GM23338 (cell line): ENCODE results near the gene SBNO1. TPM values are rescaled to one million over a fixed set of nuclear protein-coding genes. Genes with fewer than 3 reads are reported as not detected.
"Not testable (repeated sequence)": the region's sequence is repeated elsewhere in the genome, so short reads cannot be mapped to it uniquely, and the experiment has no call there.

Experiments used
- ATAC-seq: fragments of 200-7000 bp; cut with Tn5 transposase; 3 replicates; pipeline ENCODE4 v1.9.1; 2020
- DNase-seq: peaks from one replicate; pipeline ENCODE4 v3.0.0-alpha.2; 2015; ENCODE audit warnings: low spot score
- H2AFZ ChIP-seq: fragments of 200-600 bp; sonication (generic); 2 replicates; pipeline ENCODE4 v1.8.0; 2016; ENCODE audit warnings: antibody characterized with exemption, mild to moderate bottlenecking, moderate library complexity
- H3F3A ChIP-seq: fragments of 200-600 bp; sonication (generic); replicated peaks from 2 replicates; pipeline ENCODE4 v1.8.0; 2017; ENCODE audit warnings: antibody characterized with exemption, mixed run types, low read depth
- H3K27ac ChIP-seq: fragments of 200-600 bp; sonication (generic); 2 replicates; pipeline ENCODE4 v1.6.1; 2016; ENCODE audit warnings: low read depth
- H3K27me3 ChIP-seq: fragments of 200-600 bp; sonication (generic); 2 replicates; pipeline ENCODE4 v1.8.0; 2016; ENCODE audit warnings: mild to moderate bottlenecking, mixed run types, moderate library complexity; ENCODE audit not compliant: insufficient read depth
- H3K36me3 ChIP-seq: fragments of 200-600 bp; sonication (generic); 2 replicates; pipeline ENCODE4 v1.8.0; 2016; ENCODE audit warnings: mild to moderate bottlenecking; ENCODE audit not compliant: insufficient read depth
- H3K4me1 ChIP-seq: fragments of 200-600 bp; sonication (generic); 2 replicates; pipeline ENCODE4 v1.8.0; 2016; ENCODE audit warnings: mild to moderate bottlenecking, moderate library complexity; ENCODE audit not compliant: insufficient read depth
- H3K4me2 ChIP-seq: fragments of 200-600 bp; sonication (generic); 2 replicates; pipeline ENCODE4 v1.7.1; 2017; ENCODE audit warnings: mixed run types
- H3K4me3 ChIP-seq: fragments of 200-600 bp; sonication (generic); 2 replicates; pipeline ENCODE4 v1.6.1; 2016; ENCODE audit warnings: mixed run types
- H3K79me2 ChIP-seq: fragments of 200-600 bp; sonication (generic); replicated peaks from 2 replicates; pipeline ENCODE4 v1.8.0; 2017; ENCODE audit warnings: mild to moderate bottlenecking; ENCODE audit not compliant: insufficient read depth
- H3K9me2 ChIP-seq: fragments of 200-600 bp; sonication (generic); 2 replicates; pipeline ENCODE4 v1.8.0; 2017; ENCODE audit not compliant: insufficient read depth
- H4K20me1 ChIP-seq: fragments of 200-600 bp; sonication (generic); replicated peaks from 2 replicates; pipeline ENCODE4 v1.8.0; 2017; ENCODE audit warnings: mild to moderate bottlenecking; ENCODE audit not compliant: insufficient read depth
- H3K27ac Mint-ChIP-seq: 2 replicates; pipeline ENCODE4 v1.8.0; 2020; ENCODE audit warnings: inconsistent platforms, mild to moderate bottlenecking, moderate library complexity, mixed read lengths
- H3K27me3 Mint-ChIP-seq: 3 replicates; pipeline ENCODE4 v1.8.0; 2022; ENCODE audit warnings: low read depth, mild to moderate bottlenecking, moderate library complexity, mixed read lengths, inconsistent platforms; ENCODE audit not compliant: insufficient read depth, poor library complexity
- H3K36me3 Mint-ChIP-seq: 3 replicates; pipeline ENCODE4 v1.8.0; 2021; ENCODE audit warnings: low read depth, mild to moderate bottlenecking, inconsistent platforms, moderate library complexity, mixed read lengths
- H3K4me1 Mint-ChIP-seq: 3 replicates; pipeline ENCODE4 v1.8.0; 2020; ENCODE audit warnings: mild to moderate bottlenecking, inconsistent platforms, mixed read lengths
- H3K4me3 Mint-ChIP-seq: 3 replicates; pipeline ENCODE4 v1.8.0; 2021; ENCODE audit warnings: moderate library complexity, mild to moderate bottlenecking, inconsistent platforms, mixed read lengths
- H3K9me3 Mint-ChIP-seq: 3 replicates; pipeline ENCODE4 v1.8.0; 2020; ENCODE audit warnings: moderate library complexity, mild to moderate bottlenecking, inconsistent platforms, mixed read lengths
- CREB1 ChIP-seq: fragments of 250-450 bp; sonication (Bioruptor Pico); IDR thresholded peaks from 2 replicates; pipeline ENCODE4 v1.5.0; 2020; ENCODE audit warnings: low read depth, mild to moderate bottlenecking, moderate library complexity
- CTCF ChIP-seq, 2 experiments: fragments of 200-600 bp in 1 of 2; sonication (generic) in 1 of 2; conservative IDR thresholded peaks; 2 replicates each; pipeline versions ENCODE4 v1.5.1 to v1.6.1; 2016 to 2017; ENCODE audit warnings: antibody characterized with exemption in 2 of 2, low read depth in 2 of 2, mild to moderate bottlenecking in 2 of 2, moderate library complexity in 1 of 2
- NANOG ChIP-seq: IDR thresholded peaks from 2 replicates; pipeline ENCODE4 v1.6.1; 2016; ENCODE audit warnings: antibody characterized with exemption, borderline replicate concordance
- POLR2AphosphoS5 ChIP-seq: IDR thresholded peaks from 2 replicates; pipeline ENCODE4 v1.6.1; 2016; ENCODE audit warnings: antibody characterized with exemption, low read depth
- ZNF114 ChIP-seq: fragments of 250-450 bp; sonication (Bioruptor Pico); IDR thresholded peaks from 2 replicates; pipeline ENCODE4 v1.5.0; 2020; ENCODE audit warnings: mild to moderate bottlenecking, moderate library complexity
- ZNF331 ChIP-seq: fragments of 250-450 bp; sonication (Bioruptor Pico); IDR thresholded peaks from 2 replicates; pipeline ENCODE4 v1.5.0; 2020; ENCODE audit warnings: low read depth, mild to moderate bottlenecking, moderate library complexity
- polyA plus RNA-seq: library from polyadenylated mRNA; unstranded; fragments of >200 nt; fragmentation: Nextera tagmentation; extraction: Ambion mirVana; gene quantifications from 2 replicates; pipeline ENCODE4 v1.2.1, GENCODE V29; 2016
- total RNA-seq: library from RNA; depleted of rRNA; stranded (reverse); fragments of >200 nt; shearing (Covaris generic); gene quantifications from 2 replicates; pipeline ENCODE4 v1.2.3, GENCODE V29; 2014
- TF ChIP-seq, protein P1 (sequence below): IDR thresholded peaks from 2 replicates; pipeline ENCODE4 v1.6.1; 2016; ENCODE audit warnings: antibody characterized with exemption

SBNO1 gene
- total and polyA plus RNA-seq, 2 experiments from 2014 or later, result 34.9 to 49.5 TPM

GRCh38 chr12:123410041-123410412 is 45.4 kb upstream of the SBNO1 start (continued):
- TF ChIP-seq CTCF (conservative IDR thresholded peaks at IDR 0.05; ENCODE audit: low read depth in 2 of 2), result no peak
- no peak for TF ChIP-seq ZNF331 (CRISPR knock-in tag)
- TF ChIP-seq NANOG, result no peak
- TF ChIP-seq ZNF114 (CRISPR knock-in tag), result no peak
- no peak for TF ChIP-seq CREB1 (CRISPR knock-in tag)
- TF ChIP-seq, protein P1, sequence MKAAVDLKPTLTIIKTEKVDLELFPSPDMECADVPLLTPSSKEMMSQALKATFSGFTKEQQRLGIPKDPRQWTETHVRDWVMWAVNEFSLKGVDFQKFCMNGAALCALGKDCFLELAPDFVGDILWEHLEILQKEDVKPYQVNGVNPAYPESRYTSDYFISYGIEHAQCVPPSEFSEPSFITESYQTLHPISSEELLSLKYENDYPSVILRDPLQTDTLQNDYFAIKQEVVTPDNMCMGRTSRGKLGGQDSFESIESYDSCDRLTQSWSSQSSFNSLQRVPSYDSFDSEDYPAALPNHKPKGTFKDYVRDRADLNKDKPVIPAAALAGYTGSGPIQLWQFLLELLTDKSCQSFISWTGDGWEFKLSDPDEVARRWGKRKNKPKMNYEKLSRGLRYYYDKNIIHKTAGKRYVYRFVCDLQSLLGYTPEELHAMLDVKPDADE, result no peak
- TF ChIP-seq POLR2AphosphoS5, result no peak

DNA sequence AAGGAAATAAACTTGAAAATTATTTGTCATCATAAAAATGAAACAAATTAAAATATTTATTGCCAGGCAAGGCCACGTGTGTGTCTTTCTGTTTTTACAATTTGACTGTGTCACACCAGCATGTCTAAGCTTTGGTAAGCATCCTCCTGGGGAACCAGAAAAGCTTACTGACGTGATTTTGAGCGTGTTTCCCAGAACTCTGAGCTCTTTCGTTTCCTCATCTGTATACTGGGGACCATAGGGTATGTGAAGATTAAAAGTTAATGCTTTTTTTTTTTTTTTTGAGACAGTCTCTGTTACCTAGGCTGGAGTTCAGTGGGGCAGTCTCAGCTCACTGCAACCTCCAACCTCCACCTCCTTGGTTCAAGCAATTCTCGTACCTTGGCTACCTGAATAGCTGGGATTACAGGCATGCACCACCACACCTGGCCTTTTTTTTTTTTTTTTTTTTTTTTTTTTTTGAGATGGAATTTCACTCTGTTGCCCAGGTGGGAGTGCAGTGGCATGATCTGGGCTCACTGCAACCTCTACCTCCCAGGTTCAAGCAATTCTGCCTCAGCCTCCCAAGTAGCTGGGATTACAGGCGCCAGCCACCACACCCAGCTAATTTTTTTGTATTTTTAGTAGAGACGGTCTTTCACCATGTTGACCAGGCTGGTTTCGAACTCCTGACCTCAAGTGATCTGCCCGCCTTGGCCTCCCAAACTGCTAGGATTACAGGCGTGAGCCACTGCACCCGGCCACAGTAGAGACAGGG is 44.8 kb upstream of the SBNO1 start:
- H3K36me3 Mint-ChIP-seq, result peaks cover 28% of the 10 kb centered on the region
- not testable (repeated sequence) for H3F3A ChIP-seq, H3K4me1 ChIP-seq, H3K36me3 ChIP-seq, H3K27ac Mint-ChIP-seq, DNase-seq, H3K79me2 ChIP-seq, H3K9me2 ChIP-seq, H3K27me3 Mint-ChIP-seq, H3K9me3 Mint-ChIP-seq, H4K20me1 ChIP-seq, H3K27me3 ChIP-seq, H3K4me2 ChIP-seq, H3K4me3 ChIP-seq, H3K27ac ChIP-seq, H3K4me3 Mint-ChIP-seq, H2AFZ ChIP-seq, ATAC-seq, H3K4me1 Mint-ChIP-seq

DNA sequence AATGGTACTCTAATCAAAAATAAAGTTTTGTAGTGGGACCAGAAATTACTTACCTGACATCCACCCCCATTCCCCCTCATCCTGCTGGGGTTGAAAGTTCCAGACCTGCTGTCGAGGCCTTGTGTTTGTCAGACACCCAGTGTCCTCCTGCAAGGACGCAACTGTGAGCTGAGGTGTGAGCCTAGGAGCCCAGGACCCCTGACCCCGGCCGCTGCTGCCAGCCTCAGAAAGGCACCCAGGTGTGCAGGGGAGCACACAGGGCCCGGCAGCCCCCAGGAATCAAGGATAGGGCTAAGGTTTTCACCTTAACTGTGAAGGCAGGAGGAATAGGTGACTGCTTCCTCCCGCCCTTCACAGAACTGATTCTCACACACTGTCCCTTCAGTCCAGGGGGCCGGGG is 44.0 kb upstream of the SBNO1 start:
- H3K4me3 ChIP-seq, H3K27ac Mint-ChIP-seq, H3K9me2 ChIP-seq, H3K4me3 Mint-ChIP-seq, H3K4me1 ChIP-seq, H3K27me3 ChIP-seq, DNase-seq, H3K27ac ChIP-seq, H2AFZ ChIP-seq, H3K4me1 Mint-ChIP-seq, H3K36me3 ChIP-seq, H3K4me2 ChIP-seq, H3K9me3 Mint-ChIP-seq, H3K79me2 ChIP-seq, H3F3A ChIP-seq, ATAC-seq: not testable (repeated sequence)
- H4K20me1 ChIP-seq, result peaks cover 15% of the 10 kb centered on the region; the same call in 1 of the 2 replicates
- peaks cover 14% of the 10 kb centered on the region for H3K27me3 Mint-ChIP-seq
- peaks cover 36% of the 10 kb centered on the region for H3K36me3 Mint-ChIP-seq
